T-helper 9 cell (primary cell): ENCODE data around the gene PDE6B.
"Not testable (repeated sequence)": the region's sequence is repeated elsewhere in the genome, so short reads cannot be mapped to it uniquely, and the experiment has no call there.

Experiments
- DNase-seq: peaks from one replicate; pipeline ENCODE4 v3.0.0-alpha.2; 2020

The PDE6B gene

DNA sequence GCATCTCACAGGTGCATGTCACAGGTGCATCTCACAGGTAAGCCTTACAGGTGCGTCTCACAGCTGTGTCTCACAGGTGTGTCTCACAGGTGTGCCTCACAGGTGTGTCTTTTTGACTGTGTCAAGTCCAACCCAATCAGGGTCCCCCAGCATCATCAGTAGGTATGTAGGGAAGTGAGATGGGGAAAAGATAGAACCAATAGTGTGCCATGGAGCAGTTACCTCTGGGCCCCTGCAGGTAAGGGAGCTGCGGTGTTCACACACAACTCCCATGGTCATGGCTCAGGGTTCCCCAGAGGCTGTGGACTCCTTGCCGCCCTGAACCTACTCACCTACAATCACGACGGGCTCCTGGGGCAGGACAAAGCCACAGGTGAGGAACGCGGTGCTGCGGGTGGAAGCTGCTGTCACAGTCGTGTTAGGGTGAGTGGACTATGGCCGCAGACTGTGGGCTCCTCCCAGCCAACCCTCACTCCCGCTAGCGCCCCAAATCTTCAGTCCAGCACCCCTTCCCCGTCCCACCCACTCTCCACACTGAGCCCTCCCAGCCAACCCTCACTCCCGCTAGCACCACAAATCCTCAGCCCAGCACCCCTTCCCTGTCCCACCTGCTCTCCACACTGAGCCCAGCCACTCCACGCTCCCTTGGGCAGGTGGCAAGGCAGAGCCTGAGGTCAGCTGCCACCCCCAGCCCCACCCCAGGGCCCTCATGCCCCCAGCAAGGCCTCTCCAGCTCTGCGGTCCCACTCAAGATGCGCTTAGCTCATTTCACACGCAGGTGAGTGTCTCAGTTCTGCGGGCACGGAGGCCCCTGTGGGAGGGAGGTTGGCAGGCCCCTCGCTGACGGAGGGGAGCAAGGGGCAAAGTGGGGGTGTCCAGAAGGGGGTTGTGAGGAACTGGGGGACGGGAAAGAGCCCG lies 2.1 kb upstream of the PDE6B start:
- no peak for DNase-seq

DNA sequence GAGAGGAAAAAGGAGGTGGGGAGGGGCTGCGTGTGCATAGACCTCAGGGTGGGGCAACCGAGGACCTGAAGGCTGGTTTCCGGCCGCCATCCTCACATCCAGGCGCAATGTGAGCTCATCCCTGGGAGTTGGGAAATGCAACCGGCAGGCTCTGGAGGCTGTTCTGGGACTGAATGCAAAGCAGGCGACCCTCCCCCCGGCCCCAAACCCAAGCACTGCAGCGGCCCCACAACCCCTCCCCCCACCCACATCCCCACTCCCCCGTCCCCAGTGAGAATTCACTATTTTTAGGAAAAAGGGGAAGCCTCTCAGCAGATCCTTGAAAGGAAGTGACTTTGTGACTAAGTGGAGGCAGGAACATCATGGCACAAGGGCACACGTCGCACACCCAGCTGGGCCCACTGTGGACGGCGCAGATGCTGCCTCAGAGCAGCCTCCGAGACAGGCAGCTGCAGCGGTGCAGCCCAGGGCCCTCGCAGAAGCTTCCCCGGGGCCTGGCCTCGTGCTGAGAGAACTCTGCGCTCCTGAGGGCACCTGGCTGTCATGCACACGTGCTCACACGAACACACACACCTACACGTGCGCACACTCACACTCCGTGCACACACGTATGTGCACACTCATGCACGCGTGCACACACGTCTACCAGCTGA lies 1.3 kb upstream of the PDE6B start:
- no peak for DNase-seq

DNA sequence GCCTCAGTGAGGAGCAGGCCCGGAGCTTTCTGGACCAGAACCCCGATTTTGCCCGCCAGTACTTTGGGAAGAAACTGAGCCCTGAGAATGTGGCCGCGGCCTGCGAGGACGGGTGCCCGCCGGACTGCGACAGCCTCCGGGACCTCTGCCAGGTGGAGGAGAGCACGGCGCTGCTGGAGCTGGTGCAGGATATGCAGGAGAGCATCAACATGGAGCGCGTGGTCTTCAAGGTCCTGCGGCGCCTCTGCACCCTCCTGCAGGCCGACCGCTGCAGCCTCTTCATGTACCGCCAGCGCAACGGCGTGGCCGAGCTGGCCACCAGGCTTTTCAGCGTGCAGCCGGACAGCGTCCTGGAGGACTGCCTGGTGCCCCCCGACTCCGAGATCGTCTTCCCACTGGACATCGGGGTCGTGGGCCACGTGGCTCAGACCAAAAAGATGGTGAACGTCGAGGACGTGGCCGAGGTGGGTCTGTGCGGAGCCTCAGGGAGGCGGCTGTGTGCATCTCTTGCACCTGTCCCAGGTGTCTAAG lies 323 bp downstream of the PDE6B start:
- no peak for DNase-seq

DNA sequence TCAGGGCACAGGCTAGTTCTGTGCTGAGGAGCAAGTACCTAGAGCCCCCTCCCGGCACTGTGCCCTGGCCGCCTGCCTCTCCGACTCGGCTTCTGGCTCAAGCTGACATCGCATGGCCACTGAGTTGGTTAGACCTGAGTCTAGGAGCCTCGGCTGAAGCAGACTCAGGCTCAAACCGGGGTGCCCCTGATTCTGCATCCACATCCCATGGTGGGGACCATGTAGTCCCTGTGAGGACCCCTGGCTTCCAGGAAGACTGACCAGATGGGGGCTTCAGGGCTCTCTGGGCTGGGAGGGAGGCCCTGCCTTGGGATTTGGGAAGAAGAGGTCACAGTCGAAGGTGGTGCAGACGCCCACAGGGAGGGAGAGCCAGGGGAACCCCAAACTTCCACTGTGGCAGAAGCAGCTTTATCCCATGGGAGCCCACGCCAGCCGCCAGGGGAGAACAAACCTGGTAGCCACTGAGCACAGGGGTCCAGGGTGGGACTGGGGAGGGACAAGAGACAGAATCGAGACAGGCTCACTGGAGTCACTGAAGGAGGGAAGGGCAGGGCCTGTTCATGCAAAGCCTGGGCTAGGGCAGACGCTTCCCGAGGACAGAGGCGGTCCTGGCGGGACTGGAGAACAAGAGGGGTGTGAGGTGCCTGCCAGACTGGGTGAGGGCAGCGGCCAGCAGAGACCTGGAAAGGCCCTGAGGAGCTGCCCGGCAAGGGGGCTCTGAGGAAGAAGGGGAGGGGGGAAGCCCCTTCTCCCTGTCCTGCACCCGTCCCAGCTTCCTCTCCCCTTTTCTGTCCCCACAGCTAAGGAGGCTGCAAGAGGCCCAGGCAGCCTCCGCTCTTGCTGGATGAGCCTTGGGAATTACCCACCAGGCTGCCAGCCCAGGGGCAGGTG lies 1.1 kb downstream of the PDE6B start:
- DNase-seq: no peak

DNA sequence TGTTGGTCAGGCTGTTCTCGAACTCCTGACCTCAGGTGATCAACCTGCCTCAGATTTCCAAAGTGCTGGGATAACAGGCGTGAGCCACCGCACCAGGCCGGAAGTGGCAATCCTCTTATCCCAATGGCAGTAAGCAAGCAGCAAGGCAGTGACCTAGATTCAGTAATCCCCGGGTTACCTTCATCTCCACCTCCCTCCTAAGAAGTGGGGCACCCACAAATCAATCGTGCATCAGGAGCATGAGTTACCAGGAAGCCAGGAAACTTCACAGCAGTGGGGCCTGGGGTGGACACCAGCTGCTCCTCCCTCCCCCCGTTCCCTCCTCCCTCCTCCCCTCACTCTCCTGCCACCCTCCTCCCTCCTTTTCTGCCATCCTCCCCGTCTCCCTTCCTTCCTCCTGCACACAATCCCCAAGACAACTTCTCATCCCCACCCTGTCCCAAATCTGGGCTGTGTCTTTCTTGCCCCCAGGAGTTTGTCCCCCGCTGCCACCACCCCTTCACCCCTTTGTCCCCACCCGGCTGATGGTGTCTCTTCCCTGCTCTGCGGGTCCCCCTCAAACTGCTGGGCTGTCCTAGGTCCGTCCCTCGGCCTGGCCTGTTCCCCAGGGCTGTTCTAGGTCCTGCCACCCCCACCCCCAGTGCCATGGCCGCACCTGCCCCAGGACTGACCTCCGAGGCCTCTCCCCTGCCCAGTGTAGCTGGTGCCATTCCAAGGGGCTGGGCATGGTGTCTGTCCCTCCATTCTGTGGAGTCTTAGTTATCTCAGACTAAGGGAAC lies 2.2 kb downstream of the PDE6B start:
- no peak for DNase-seq

DNA sequence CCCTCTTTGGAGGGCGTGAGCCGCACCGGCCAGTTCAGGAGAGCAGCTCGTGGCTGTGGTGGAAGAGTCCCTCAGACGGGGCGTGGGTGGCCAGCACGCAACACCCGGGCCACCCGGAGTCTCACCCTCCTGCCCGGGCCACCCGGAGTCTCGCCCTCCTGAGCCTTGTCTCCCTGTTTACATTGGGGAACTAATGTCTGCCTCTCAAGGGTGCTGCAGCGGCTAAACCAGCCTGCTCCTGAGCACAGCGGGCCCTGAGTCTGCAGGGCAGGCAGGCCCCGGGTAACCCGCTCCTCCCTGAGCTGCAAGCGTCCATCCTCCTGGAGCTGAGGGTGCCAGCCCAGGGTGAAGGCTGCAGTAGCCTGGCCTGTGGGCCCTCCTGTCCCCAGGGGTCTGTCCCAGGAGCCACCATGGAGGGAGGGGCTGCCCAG lies 3.0 kb downstream of the PDE6B start:
- no peak for DNase-seq

DNA sequence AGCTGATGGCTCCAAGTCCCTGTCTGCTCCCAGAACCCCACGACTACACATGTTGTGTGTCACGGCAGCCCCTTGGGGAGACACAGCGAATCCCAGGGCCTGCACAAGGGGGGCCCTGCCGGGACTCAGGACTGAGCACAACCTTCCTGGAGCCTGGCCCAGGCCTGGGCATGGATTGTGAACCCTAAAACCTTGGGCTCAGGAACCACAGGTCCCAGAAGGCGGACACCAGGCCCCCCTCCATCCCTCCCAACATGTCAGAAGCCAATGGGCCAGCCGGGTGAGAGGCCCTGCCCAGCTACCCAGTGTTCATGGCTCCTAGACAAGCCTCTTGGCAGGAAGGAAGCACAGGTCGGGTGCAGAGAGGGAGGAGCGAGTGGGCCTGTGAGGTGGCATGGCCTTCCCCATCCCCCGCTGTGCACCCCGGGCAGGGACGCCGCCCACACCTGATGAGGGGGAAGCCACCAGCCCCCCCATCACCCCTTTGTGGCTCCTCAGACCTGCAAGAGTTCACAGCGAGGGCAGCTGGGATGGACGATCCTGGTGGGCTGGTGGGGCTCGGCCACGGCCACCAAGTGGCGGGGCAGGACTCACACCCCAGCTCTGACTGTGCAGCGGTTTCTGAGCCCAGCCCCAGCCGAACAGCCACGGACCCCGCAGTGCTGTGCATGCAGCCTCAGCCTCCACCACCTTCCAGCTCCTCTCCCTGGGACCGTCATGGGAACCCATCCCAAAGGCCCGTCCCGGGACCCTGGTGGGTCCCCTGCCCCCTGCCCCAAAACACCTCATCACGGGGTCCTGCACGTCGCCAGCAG lies 3.7 kb downstream of the PDE6B start:
- DNase-seq: no peak

DNA sequence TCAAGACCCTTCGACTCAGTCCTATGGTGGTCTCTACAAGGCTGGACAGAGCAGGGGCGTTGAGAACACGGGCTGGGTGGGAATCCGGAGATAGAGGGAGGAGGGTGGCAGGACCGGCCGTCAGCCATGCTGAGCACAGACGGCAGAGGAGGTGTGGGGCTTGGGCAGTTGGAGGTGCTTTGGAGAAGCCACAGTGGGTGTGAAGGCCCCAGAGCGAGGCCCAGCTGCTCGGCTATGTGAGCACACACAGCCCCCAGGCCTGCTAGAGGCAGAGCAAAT lies 4.2 kb downstream of the PDE6B start:
- no peak for DNase-seq

DNA sequence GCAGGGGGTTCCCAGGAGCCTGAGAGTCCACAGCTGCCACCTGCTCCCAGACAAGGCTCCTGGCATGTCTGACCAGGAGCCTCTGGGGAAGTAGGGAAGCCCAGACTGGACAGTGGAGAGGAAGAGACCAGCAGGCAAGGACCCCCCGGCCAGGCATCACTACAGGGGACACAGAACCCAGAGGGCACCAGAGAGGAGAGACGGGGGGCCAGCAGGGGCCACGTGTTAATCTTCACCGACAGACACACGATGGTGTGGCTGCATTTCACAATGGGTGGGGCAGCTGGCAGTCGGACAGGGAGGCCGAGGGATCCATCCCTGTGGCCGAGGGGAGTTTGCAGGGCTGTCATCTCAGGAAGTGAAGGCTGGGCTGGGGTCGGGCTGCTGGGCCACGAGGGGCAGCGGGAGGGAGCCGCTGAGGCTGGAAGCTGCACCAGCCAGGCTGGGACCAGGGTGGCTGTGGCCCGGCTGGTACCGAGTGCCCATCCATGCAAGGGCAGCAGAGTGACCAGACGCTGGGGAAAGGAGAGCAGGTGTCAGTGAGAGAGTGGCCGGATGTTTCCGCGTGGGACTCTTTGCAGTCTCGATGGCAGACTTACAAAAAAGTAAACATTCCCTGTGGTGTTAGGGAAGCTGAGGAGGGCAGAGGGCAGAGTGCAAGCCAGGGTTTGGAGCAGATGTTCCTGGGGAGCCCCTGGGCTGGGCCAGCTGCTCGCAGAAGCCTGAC lies 4.7 kb downstream of the PDE6B start:
- DNase-seq: no peak

DNA sequence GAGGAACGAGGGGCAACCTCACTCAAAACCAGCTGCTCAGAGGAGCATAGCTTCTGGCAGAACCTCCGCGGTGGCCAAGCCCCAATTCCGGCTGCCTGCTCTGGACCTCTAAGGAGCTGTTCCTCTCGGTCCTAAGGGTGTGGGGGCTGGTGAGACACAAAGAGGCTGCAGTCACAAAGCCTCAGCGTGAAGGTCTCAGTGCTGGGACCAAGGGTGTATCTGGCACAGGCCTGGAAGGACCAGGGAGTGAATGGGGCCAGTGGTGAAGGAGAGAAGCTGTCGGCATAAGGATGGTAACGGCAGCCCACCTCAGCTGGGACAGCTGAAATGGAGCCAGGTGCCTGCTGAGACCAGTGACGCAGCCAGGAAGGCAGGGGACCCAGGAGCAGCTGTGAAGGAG lies 5.3 kb downstream of the PDE6B start:
- no peak for DNase-seq

DNA sequence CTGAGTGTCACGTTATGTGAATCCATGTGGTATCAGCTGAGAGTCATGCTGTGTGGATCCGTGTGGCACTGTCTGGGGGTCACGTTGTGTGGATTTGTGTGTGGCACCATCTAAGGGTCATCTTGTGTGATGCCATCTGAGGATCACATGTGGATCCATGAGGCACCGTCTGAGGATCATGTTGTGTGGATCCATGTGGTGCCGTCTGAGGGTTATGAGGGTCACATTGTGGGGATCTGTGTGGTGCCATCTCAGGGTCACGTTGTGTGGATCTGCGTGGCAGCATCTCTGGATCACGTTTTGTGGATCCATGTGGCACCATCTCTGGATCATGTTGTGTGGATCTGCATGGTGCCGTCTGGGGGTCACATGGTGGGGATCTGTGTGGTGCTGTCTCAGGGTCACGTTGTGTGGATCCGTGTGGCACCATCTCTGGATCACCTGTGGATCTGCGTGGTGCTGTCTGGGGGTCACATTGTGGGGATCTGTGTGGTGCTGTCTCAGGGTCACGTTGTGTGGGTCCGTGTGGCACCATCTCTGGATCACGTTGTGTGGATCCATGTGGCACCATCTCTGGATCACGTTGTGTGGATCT lies 6.9 kb downstream of the PDE6B start:
- DNase-seq: no peak

DNA sequence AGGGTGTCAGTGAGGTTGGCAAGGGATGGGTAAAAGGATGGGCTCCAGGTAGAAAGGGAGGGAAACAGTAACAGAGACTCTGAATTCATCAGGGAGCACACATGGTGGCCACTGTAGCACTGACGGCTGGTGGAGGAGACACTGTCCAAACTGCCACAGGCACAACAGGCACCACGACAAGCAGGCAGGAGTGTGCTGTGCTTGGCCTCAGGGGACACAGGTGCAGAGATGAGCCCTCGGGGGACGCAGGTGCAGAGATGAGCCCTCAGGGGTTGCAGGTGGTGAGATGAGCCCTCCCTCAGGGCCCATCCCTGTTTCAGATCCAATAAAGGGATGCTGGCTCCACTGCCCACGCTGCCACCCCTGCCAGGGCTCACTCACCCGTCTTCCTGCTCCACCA lies 7.6 kb downstream of the PDE6B start:
- DNase-seq: no peak

DNA sequence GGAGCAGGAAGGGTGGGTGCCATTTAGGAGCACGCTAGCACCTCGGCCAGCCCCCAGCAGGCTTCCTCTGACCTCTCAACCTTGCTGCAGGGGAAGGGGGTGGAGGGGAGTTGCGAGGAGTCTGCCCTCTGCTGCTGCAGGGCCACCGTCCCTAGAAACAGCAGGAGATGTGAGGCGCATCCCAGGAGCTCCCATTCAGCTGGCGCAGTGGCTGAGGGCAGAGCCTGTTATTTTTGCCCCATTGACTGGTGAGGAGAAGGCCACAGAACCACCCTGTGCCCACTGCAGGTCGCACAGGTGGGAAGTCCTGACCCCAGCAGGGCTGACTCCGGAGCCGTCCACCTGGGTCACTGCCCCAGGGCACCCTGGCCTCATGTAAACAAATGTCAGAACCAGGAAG lies 8.0 kb downstream of the PDE6B start:
- no peak for DNase-seq

DNA sequence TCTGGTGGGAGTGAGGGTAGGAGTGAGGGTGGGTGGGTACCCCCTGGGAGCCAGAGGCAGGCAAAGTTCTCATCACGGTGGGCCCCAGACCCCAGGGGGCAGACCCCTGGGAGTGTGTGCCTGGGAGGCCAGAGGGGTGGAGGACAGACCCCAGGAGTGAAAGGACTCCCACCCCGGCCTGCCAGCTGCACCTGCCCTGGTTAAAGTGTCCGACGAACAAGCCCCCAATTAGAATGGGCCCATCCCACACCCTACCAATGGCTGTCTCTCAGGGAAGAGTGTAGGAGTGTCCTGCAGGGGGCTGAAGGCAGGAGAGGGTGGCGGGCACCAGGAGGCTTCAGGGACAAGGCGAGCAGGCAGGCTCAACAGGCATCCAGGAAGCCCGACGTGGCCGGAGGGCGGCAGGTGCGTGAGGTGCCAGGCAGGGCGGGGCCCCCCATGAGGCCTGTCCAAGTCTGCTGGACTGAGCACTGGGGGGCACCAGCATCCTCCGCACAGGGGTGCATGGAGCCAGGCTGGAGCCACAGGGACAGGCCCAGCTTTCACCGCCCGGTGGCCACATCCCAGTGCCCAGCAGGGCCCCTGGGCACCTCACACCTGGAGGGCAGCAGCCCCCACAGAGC lies 8.7 kb downstream of the PDE6B start:
- DNase-seq: no peak

DNA sequence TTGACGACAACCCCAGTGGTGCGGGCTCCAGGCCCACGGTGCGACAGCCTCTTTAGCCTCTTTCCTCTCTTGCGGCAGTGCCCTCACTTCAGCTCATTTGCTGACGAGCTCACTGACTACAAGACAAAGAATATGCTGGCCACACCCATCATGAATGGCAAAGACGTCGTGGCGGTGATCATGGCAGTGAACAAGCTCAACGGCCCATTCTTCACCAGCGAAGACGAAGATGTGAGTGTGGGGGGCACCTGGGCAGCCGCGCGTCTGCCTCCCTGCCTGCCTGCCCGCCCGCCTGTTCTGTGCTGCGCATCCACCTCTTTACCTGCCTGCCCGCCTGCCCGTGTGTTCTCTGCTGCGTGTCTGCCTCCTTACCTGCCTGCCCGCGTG lies 9.2 kb downstream of the PDE6B start:
- no peak for DNase-seq

DNA sequence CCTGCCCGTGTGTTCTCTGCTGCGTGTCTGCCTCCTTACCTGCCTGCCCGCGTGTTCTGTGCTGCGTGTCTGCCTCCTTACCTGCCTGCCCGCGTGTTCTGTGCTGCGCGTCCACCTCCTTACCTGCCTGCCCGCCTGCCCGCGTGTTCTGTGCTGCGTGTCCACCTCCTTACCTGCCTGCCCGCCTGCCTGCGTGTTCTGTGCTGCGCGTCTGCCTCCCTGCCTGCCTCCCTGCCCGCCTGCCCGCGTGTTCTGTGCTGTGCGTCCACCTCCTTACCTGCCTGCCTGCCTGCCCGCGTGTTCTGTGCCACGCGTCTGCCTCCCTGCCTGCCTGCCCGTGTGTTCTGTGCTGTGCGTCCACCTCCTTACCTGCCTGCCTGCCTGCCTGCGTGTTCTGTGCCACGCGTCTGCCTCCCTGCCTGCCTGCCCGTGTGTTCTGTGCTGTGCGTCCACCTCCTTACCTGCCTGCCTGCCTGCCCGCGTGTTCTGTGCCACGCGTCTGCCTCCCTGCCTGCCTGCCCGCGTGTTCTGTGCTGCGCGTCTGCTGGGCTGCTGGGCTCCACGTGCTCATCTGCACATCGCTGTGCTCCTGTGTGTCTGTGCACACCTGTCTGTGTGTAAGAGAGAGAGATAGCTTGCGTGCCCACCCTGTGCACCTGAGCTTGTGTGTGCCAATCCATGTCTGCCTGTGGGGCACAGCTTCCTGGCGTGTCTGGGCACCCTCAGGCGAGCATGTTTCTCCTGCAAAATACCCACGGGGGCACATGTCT lies 9.9 kb downstream of the PDE6B start:
- not testable (repeated sequence) for DNase-seq

DNA sequence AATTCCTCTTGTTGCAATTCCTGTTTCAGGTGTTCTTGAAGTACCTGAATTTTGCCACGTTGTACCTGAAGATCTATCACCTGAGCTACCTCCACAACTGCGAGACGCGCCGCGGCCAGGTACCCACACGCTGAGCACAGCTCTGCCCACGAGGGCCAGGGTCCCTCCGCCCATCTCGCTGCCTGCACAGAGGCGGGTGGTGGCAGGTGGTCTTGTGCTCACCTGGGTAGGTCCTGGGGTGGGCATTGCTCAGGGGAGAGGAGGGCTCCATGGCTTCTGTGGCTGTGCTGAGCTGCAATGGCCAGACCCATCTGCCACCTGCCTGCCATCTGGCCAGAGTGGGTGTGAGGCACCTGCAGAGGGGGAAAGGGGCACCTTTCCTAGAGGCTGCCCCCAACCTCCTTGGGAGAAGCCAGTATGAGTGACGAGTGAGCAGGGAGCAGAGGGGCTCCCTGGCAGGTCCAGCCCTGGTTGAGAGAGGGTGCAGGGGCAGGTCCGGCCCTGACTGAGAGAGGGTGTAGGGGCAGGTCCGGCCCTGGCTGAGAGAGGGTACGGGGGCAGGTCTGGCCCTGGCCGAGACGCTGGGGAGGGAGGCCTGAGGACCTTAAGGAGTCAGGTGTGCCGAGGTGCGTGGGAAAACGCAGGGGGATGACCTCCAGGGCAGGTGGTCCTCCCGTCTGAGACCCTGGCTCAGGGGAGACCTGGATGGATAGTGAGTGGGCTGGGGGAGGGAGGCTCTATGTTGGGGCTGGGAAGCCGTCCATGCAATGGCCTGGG lies 10.7 kb downstream of the PDE6B start:
- no peak for DNase-seq

DNA sequence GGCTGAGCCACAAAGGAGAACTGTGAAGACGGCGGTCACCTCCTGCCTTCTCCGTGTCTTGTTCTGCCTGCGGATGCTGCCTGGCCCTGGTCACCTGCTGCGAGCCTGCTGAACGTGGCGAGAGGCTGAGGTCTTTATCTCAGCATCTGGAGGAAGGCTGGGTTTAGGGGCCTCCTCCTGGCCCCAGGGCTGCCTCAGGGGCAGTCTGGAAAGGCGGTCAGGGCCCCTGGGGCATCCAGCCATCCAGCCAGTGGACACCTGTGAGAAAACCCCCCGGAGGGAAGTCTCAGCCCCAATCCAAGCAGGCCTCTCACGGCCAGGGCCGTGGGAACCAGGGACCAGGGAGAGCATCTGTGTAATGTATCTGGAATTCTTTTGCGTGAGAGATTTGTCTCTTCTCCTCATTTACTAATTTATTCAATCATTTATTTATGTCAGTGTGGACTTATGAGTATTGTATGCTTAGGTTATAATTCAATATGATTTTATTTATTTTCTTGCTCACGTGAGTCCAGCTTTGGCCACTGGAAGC lies 11.3 kb downstream of the PDE6B start:
- no peak for DNase-seq
